Endothelial cell (in vitro differentiated cells): ENCODE data around the gene IFT88. TPM values are rescaled to one million over a fixed set of nuclear protein-coding genes. Genes with fewer than 3 reads are reported as not detected.

Experiments used
- DNase-seq: peaks from one replicate; pipeline ENCODE4 v3.0.0; 2021; ENCODE audit warnings: low spot score
- H3K27ac Mint-ChIP-seq: one replicate; pipeline ENCODE4 v1.8.0; 2021; ENCODE audit warnings: mixed read lengths, inconsistent platforms; ENCODE audit not compliant: unreplicated experiment
- H3K27me3 Mint-ChIP-seq: one replicate; pipeline ENCODE4 v1.8.0; 2021; ENCODE audit warnings: mild to moderate bottlenecking, moderate library complexity, mixed read lengths, inconsistent platforms; ENCODE audit not compliant: unreplicated experiment
- H3K36me3 Mint-ChIP-seq: one replicate; pipeline ENCODE4 v1.8.0; 2021; ENCODE audit warnings: mild to moderate bottlenecking, low read depth, mixed read lengths, inconsistent platforms; ENCODE audit not compliant: unreplicated experiment
- H3K4me1 Mint-ChIP-seq: one replicate; pipeline ENCODE4 v1.8.0; 2021; ENCODE audit warnings: mild to moderate bottlenecking, mixed read lengths, inconsistent platforms; ENCODE audit not compliant: unreplicated experiment
- H3K4me3 Mint-ChIP-seq: one replicate; pipeline ENCODE4 v1.8.0; 2021; ENCODE audit warnings: mild to moderate bottlenecking, mixed read lengths, inconsistent platforms; ENCODE audit not compliant: unreplicated experiment
- H3K9me3 Mint-ChIP-seq: one replicate; pipeline ENCODE4 v1.8.0; 2021; ENCODE audit warnings: mixed read lengths, inconsistent platforms; ENCODE audit not compliant: unreplicated experiment
- total RNA-seq: library from RNA; stranded (reverse); fragmentation: NEBNext Ultra II Directional; extraction: Animal tissue kit (Norgen Biotek cat#: 25700); gene quantifications from one replicate; pipeline ENCODE4 v1.2.1, GENCODE V29; 2021; ENCODE audit not compliant: unreplicated experiment
- TF ChIP-seq, protein P1 (sequence below): fragments of 200-600 bp; sonication (generic); IDR thresholded peaks from one replicate; pipeline ENCODE4 v1.5.0; 2021; ENCODE audit warnings: antibody characterized with exemption; ENCODE audit not compliant: unreplicated experiment

The IFT88 gene
- total RNA-seq, 1 donor from 2014 or later, result 7.8 TPM

DNA sequence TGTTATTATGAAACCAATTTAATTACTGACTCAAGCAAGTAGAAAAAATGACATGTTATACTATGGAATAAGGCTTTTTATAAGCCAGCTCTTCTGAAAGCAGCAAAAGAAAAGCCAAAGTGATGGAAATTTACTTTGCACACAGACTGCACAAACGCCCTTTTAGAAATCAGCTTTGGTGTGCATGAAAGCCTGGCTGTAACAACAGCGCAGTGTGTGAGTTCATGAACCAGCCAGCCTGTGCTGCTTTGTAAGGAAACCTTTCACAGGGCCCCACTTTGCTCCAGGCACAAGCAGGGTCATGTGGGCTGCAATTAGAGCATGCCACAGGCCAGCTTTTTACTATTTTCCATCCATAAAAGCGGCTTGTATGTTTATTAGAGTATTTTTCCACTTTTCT lies 13.6 kb upstream of the IFT88 start:
- Mint-ChIP-seq H3K9me3 (no peaks in the 10 kb centered on the region), H3K4me3 (no peak overlapping the region), H3K27ac (no peak overlapping the region), H3K36me3 (no peaks in the 10 kb centered on the region), H3K27me3 (no peaks in the 10 kb centered on the region), H3K4me1 (no peaks in the 10 kb centered on the region)
- TF ChIP-seq, protein P1, sequence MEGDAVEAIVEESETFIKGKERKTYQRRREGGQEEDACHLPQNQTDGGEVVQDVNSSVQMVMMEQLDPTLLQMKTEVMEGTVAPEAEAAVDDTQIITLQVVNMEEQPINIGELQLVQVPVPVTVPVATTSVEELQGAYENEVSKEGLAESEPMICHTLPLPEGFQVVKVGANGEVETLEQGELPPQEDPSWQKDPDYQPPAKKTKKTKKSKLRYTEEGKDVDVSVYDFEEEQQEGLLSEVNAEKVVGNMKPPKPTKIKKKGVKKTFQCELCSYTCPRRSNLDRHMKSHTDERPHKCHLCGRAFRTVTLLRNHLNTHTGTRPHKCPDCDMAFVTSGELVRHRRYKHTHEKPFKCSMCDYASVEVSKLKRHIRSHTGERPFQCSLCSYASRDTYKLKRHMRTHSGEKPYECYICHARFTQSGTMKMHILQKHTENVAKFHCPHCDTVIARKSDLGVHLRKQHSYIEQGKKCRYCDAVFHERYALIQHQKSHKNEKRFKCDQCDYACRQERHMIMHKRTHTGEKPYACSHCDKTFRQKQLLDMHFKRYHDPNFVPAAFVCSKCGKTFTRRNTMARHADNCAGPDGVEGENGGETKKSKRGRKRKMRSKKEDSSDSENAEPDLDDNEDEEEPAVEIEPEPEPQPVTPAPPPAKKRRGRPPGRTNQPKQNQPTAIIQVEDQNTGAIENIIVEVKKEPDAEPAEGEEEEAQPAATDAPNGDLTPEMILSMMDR, result no peak
- no peak for DNase-seq

DNA sequence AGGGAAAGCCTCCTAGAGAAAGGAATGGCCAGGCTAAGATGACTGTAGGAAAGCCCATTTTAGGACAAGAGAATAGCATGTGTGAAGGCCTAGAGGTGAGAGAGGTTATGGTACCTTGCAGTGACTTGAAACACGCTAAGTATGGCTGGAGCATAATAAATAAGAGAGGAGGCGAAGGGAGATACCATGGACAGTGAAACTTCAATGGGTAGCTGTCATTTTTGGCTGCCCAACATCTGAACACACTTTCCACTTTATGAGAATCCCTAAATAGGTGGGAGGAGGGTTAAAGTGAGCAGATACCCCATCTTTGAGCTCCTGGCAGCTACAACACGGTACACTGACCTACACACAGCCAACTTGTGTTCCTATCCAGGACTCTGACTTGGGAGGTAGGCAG lies 8.0 kb upstream of the IFT88 start:
- H3K36me3 Mint-ChIP-seq, result no peaks in the 10 kb centered on the region
- H3K27ac Mint-ChIP-seq, result no peak overlapping the region
- H3K4me3 Mint-ChIP-seq, result no peak overlapping the region
- no peaks in the 10 kb centered on the region for H3K4me1 Mint-ChIP-seq
- TF ChIP-seq, protein P1, result no peak
- DNase-seq, result no peak
- peaks cover 3% of the 10 kb centered on the region for H3K27me3 Mint-ChIP-seq
- no peaks in the 10 kb centered on the region for H3K9me3 Mint-ChIP-seq

DNA sequence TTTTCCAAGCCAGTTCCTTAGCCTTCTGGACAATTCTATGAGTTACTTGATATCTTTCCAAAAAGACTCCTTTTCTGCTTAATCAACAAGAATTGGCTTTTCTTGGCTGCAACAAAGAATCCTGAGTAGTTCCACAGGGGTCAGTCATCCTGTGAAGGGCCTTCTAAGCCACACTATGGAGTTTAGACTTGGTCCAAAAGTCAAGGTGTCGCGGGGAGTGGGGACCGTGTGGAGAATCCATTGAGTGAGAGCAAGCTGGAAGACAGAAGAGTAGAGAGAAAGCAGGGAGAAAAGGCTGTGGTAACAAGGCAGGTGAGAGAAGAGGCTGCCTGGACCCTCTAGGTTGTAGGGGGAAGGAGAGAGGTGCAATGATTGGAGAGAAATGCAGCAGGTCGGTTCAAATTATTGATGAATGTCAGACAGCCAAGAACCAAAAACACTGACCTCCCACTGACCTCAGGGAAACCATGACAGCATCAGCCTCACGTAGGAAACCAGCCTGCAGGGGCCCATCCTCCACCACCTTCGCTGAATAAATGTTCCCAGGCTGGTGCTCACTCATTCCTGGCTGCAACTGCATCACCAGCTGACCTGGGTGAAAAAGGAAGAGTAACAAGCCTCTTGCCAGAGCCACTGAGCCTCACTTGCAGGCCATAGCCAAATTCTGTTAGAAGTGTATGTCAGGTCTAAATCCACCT lies 7.1 kb upstream of the IFT88 start:
- Mint-ChIP-seq H3K4me3 (no peak overlapping the region), H3K4me1 (no peaks in the 10 kb centered on the region), H3K36me3 (peaks cover 4% of the 10 kb centered on the region), H3K9me3 (no peaks in the 10 kb centered on the region), H3K27ac (no peak overlapping the region), H3K27me3 (peaks cover 8% of the 10 kb centered on the region)
- TF ChIP-seq, protein P1, result no peak
- no peak for DNase-seq

DNA sequence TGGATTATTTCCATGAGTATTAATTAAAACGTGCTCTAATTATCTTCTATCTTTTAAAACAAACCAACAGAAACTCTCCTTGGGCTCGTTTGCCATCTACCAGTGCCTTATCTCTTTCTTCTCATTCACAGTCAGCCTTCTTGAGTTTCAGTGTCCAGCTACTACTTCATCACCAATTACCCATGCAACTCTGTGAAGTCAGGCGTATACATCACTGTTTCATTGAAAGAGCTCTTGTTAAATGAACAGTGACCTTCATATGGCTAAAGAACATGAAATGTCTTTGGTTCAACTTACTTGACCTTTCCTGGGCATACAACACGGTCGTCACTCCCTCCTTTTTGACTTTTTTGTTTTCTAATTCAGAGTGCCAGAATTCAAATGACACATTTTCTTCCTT lies 5.2 kb upstream of the IFT88 start:
- H3K27me3 Mint-ChIP-seq, result peaks cover 10% of the 10 kb centered on the region
- no peaks in the 10 kb centered on the region for H3K9me3 Mint-ChIP-seq
- no peak overlapping the region for H3K27ac Mint-ChIP-seq
- H3K4me3 Mint-ChIP-seq, result no peak overlapping the region
- H3K36me3 Mint-ChIP-seq, result peaks cover 8% of the 10 kb centered on the region
- TF ChIP-seq, protein P1, result no peak
- no peaks in the 10 kb centered on the region for H3K4me1 Mint-ChIP-seq
- no peak for DNase-seq

DNA sequence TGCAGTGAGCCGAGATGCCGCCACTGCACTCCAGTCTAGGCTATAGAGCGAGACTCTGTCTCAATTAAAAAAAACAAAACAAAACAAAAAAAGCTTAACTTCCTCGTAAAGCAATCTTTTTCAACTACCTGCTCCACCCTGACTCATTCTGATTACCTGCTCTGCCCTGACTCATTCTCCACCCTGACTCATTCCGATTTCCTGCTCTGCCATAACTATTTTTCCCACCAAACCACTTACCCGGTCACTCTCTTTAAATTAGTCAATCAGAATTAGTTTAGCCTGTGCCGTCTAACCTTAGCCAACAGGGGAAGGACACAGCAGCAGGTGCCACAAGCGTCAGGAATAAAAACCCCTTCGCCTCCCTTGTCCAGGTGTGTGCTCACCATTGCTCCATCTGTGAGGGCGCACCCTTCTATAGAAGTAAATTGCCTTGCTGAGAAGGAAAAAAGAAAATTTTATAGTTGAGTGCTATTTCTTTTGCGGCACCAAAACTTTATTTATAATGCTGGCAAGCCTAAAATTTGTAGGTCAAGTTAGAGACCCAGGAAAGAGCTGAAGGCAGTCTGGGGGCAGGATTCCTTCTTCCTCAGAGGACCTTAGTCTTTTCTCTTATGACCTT lies 1.7 kb upstream of the IFT88 start:
- H3K27ac Mint-ChIP-seq, result peak overlapping the region; percentile 37
- no peak for DNase-seq

More for the DNA sequence above, 1.7 kb upstream of the IFT88 start:
- peaks cover 14% of the 10 kb centered on the region for H3K36me3 Mint-ChIP-seq
- H3K4me3 Mint-ChIP-seq, result peak overlapping the region; percentile 68
- peaks cover 14% of the 10 kb centered on the region for H3K27me3 Mint-ChIP-seq
- TF ChIP-seq, protein P1, result no peak
- H3K9me3 Mint-ChIP-seq, result no peaks in the 10 kb centered on the region
- H3K4me1 Mint-ChIP-seq, result peaks cover 7% of the 10 kb centered on the region
